Endothelial cell of umbilical vein (primary cell): Measurements from ENCODE around the gene SMARCD3. TPM values are rescaled to one million over a fixed set of nuclear protein-coding genes. Genes with fewer than 3 reads are reported as not detected.
A peak's percentile ranks its signal among the peaks of the same experiment; 100 is the strongest.

ENCODE experiments used
- BruUV-seq: library from RNA; stranded (reverse); fragments of 400-500 nt; replicated peaks from 2 replicates; lab custom pipeline; 2021; lab: Mats Ljungman, UMichigan
- CTCF ChIA-PET: fragments of 300-600, 350-600 bp; sonication (Branson Sonifier 250); formaldehyde crosslinking; loops from one replicate; lab custom pipeline; 2021; ENCODE audit warnings: antibody characterized with exemption, inconsistent platforms; lab: Charles Lee
- POLR2A ChIA-PET: fragments of 300-600, 350-600 bp; sonication (Branson Sonifier 250); formaldehyde crosslinking; loops from one replicate; lab custom pipeline; 2021; ENCODE audit warnings: antibody characterized with exemption, inconsistent platforms; lab: Charles Lee
- DNase-seq: peaks from one replicate; pipeline ENCODE4 v3.0.0-alpha.2; 2011; ENCODE audit warnings: low read depth, low spot score
- FAIRE-seq: peaks from 2 replicates; lab custom pipeline; 2011; peaks lifted over from hg19 to GRCh38; lab: Jason Lieb, UNC
- H2AFZ ChIP-seq: 2 replicates; pipeline ENCODE4 v1.6.0; 2012; ENCODE audit warnings: low read depth, low read length, control low read depth, inconsistent platforms
- H3K27ac ChIP-seq: 2 replicates; pipeline ENCODE4 v1.5.1; 2011; ENCODE audit warnings: low read depth, mild to moderate bottlenecking, control low read depth, low read length, moderate library complexity; ENCODE audit not compliant: insufficient read depth
- H3K27me3 ChIP-seq, 2 experiments: 2 replicates each; pipeline versions ENCODE4 v1.6.0 to v1.6.1; 2011; ENCODE audit warnings: low read length in 2 of 2, mixed read lengths in 1 of 2; ENCODE audit not compliant: control insufficient read depth in 2 of 2, insufficient read depth in 2 of 2
- H3K36me3 ChIP-seq, 2 experiments: 2 replicates in 1 of 2; 3 replicates in 1 of 2; pipeline ENCODE4 v1.5.1; 2011; ENCODE audit warnings: low read length in 2 of 2, mild to moderate bottlenecking in 1 of 2, moderate library complexity in 1 of 2; ENCODE audit not compliant: control insufficient read depth in 2 of 2, insufficient read depth in 2 of 2; ENCODE audit errors: extremely low read depth in 1 of 2
- H3K4me1 ChIP-seq: 3 replicates; pipeline ENCODE4 v1.5.1; 2011; ENCODE audit warnings: mild to moderate bottlenecking, low read length; ENCODE audit not compliant: control insufficient read depth, insufficient read depth; ENCODE audit errors: extremely low read depth
- H3K4me2 ChIP-seq: 2 replicates; pipeline ENCODE4 v1.6.1; 2011; ENCODE audit warnings: low read length, control low read depth, mixed read lengths; ENCODE audit not compliant: insufficient read depth
- H3K4me3 ChIP-seq, 3 experiments: fragments of 200-600 bp in 1 of 3; sonication (generic), shearing (Covaris generic) in 1 of 3; replicated peaks in 1 of 3; 2 replicates each; pipeline ENCODE4 v1.5.1; 2011 to 2016; ENCODE audit warnings: control low read depth in 3 of 3, low read length in 3 of 3, mild to moderate bottlenecking in 2 of 3, inconsistent platforms in 1 of 3, low read depth in 1 of 3, moderate library complexity in 1 of 3; ENCODE audit not compliant: insufficient read depth in 1 of 3
- H3K79me2 ChIP-seq: 2 replicates; pipeline ENCODE4 v1.6.0; 2012; ENCODE audit warnings: low read length, inconsistent platforms; ENCODE audit not compliant: control insufficient read depth, insufficient read depth
- H3K9ac ChIP-seq: replicated peaks from 2 replicates; pipeline ENCODE3; 2011; ENCODE audit warnings: low read length, control low read depth; ENCODE audit not compliant: insufficient read depth; ENCODE audit errors: extremely low read depth
- H3K9me1 ChIP-seq: replicated peaks from 3 replicates; pipeline ENCODE4 v1.6.0; 2011; ENCODE audit warnings: mild to moderate bottlenecking, low read length; ENCODE audit not compliant: control insufficient read depth, insufficient read depth; ENCODE audit errors: extremely low read depth
- H3K9me3 ChIP-seq: replicated peaks from 2 replicates; pipeline ENCODE4 v1.5.1; 2012; ENCODE audit warnings: low read length, inconsistent platforms; ENCODE audit not compliant: control insufficient read depth, insufficient read depth
- H4K20me1 ChIP-seq: replicated peaks from 2 replicates; pipeline ENCODE3; 2011; ENCODE audit warnings: mild to moderate bottlenecking, low read length; ENCODE audit not compliant: control insufficient read depth, insufficient read depth; ENCODE audit errors: extremely low read depth
- EZH2 ChIP-seq: IDR thresholded peaks from 2 replicates; pipeline ENCODE4 v1.6.1; 2012; ENCODE audit warnings: borderline replicate concordance, low read depth, mild to moderate bottlenecking, moderate library complexity, low read length, inconsistent platforms; ENCODE audit not compliant: severe bottlenecking
- GATA2 ChIP-seq: IDR thresholded peaks from 2 replicates; pipeline ENCODE4 v1.7.0; 2011; ENCODE audit warnings: low read depth, mild to moderate bottlenecking, moderate library complexity, mixed read lengths, low read length; ENCODE audit not compliant: insufficient read length, insufficient read depth
- JUN ChIP-seq: IDR thresholded peaks from 2 replicates; pipeline ENCODE4 v1.6.1; 2011; ENCODE audit warnings: borderline replicate concordance, low read depth; ENCODE audit not compliant: insufficient read length, insufficient read depth
- MYC ChIP-seq: IDR thresholded peaks from one replicate; pipeline ENCODE4 v1.6.1; 2011; ENCODE audit warnings: mild to moderate bottlenecking, low read depth, low read length
- POLR2AphosphoS5 ChIP-seq: IDR thresholded peaks from 2 replicates; pipeline ENCODE4 v1.6.1; 2012; ENCODE audit warnings: low read depth, mild to moderate bottlenecking, control low read depth, low read length, moderate library complexity; ENCODE audit not compliant: insufficient read depth
- dilution Hi-C: fragments of 300-500 bp; cut with MboI; formaldehyde crosslinking; loops from one replicate; pipeline ENCODE4 v1.15.0; 2019; ENCODE audit warnings: low sequenced_read_pairs; ENCODE audit not compliant: extremely low pct_ligation_motif_present
- intact Hi-C: fragments of 100-400 bp; cut with micrococcal nuclease; formaldehyde crosslinking; loops from one replicate; pipeline ENCODE4 v1.10.0; 2022
- polyA plus RNA-seq, 4 experiments: library from polyadenylated mRNA; depleted of rRNA in 3 of 4; stranded (reverse) in 3 of 4; unstranded in 1 of 4; fragments of >200 nt; gene quantifications; 2 replicates each; pipeline versions ENCODE4 v1.2.1 to v1.2.3, GENCODE V29; 2011 to 2012; ENCODE audit warnings: missing spikeins in 1 of 4
- total RNA-seq: library from RNA; stranded (reverse); gene quantifications from 2 replicates; pipeline ENCODE4 v1.2.3, GENCODE V29; 2021
- TF ChIP-seq, protein P1 (sequence below), 2 donors: IDR thresholded peaks; 1 replicate in 1 of 2; 2 replicates in 1 of 2; pipeline ENCODE4 v1.5.1; 2011; ENCODE audit warnings: low read length in 2 of 2, mild to moderate bottlenecking in 2 of 2, moderate library complexity in 2 of 2, control low read depth in 1 of 2, inconsistent platforms in 1 of 2, low read depth in 1 of 2; ENCODE audit not compliant: insufficient read depth in 1 of 2; ENCODE audit errors: extremely low read depth in 1 of 2

Gene SMARCD3
- total and polyA plus RNA-seq, 2 donors (not counting 3 experiments of a cell fraction or from before 2014, with no cell fraction given), result 6.1 to 8.5 TPM

DNA sequence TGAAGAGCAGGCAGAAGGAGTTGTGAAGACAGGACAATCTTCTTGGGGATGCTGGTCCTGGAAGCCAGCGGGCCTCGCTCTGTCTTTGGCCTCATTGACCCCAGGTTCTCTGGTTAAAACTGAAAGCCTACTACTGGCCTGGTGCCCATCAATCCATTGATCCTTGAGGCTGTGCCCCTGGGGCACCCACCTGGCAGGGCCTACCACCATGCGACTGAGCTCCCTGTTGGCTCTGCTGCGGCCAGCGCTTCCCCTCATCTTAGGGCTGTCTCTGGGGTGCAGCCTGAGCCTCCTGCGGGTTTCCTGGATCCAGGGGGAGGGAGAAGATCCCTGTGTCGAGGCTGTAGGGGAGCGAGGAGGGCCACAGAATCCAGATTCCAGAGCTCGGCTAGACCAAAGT is 14.7 kb downstream of the SMARCD3 start:
- FAIRE-seq, result peak; percentile 28
- TF ChIP-seq, protein P1, sequence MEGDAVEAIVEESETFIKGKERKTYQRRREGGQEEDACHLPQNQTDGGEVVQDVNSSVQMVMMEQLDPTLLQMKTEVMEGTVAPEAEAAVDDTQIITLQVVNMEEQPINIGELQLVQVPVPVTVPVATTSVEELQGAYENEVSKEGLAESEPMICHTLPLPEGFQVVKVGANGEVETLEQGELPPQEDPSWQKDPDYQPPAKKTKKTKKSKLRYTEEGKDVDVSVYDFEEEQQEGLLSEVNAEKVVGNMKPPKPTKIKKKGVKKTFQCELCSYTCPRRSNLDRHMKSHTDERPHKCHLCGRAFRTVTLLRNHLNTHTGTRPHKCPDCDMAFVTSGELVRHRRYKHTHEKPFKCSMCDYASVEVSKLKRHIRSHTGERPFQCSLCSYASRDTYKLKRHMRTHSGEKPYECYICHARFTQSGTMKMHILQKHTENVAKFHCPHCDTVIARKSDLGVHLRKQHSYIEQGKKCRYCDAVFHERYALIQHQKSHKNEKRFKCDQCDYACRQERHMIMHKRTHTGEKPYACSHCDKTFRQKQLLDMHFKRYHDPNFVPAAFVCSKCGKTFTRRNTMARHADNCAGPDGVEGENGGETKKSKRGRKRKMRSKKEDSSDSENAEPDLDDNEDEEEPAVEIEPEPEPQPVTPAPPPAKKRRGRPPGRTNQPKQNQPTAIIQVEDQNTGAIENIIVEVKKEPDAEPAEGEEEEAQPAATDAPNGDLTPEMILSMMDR (IDR thresholded peaks at IDR 0.05; ENCODE audit: extremely low read depth in 1 of 2, insufficient read depth in 1 of 2, low read depth in 1 of 2, low read length in 2 of 2), result no peak
- TF ChIP-seq EZH2, result no peak
- TF ChIP-seq POLR2AphosphoS5, result no peak
- TF ChIP-seq MYC, result no peak
- no peak for TF ChIP-seq GATA2
- TF ChIP-seq JUN, result no peak
- Histone ChIP-seq H3K9ac (peak overlapping the region; percentile 91), H3K27me3 (no peaks in the 10 kb centered on the region), H3K4me2 (peak overlapping the region; percentile 55), H3K4me1 (peaks cover 13% of the 10 kb centered on the region), H3K9me1 (no peaks in the 10 kb centered on the region), H3K27ac (peak overlapping the region; percentile 88), H2AFZ (no peak overlapping the region), H3K79me2 (peaks cover 39% of the 10 kb centered on the region), H3K4me3 (peak overlapping the region in 2 of 3 experiments; percentile 83 to 95), H4K20me1 (no peaks in the 10 kb centered on the region), H3K9me3 (no peaks in the 10 kb centered on the region), H3K36me3 (peaks cover 3 to 32% of the 10 kb centered on the region in 2 experiments)
- CTCF ChIA-PET, result interaction anchor here (1.3 to 4.0 kb wide), 3 partner anchors 10 to 205 kb away, joined by 3 to 58 read pairs (median 4); partner anchors contain the start of gene ABCB8
- intact Hi-C loops (loop anchor here (1.0 kb wide), 1 partner anchor 10 kb away; no protein-coding TSS in a partner anchor), dilution Hi-C loops (no loop called here)
- POLR2A ChIA-PET, result no interaction called here
- no TSS peak for BruUV-seq
- DNase-seq, result no peak
